H1 (cell line): ENCODE measurements around the gene PRKN.

Source experiments
- ASH2L ChIP-seq: fragments of 200-600, 300-600 bp; sonication (generic); IDR thresholded peaks from one replicate; pipeline ENCODE4 v1.7.1; 2017; ENCODE audit warnings: low read length
- ATF3 ChIP-seq: IDR thresholded peaks from 2 replicates; pipeline ENCODE4 v1.6.1; 2011; ENCODE audit warnings: low read depth, mild to moderate bottlenecking, low read length; ENCODE audit not compliant: insufficient read depth
- CHD2 ChIP-seq: IDR thresholded peaks from 2 replicates; pipeline ENCODE4 v1.6.1; 2012; ENCODE audit warnings: low read length, improper control_type of control experiment
- GABPA ChIP-seq: IDR thresholded peaks from 2 replicates; pipeline ENCODE4 v1.6.1; 2011; ENCODE audit warnings: mild to moderate bottlenecking, low read length, moderate library complexity, borderline replicate concordance; ENCODE audit not compliant: insufficient read depth
- GTF2F1 ChIP-seq: IDR thresholded peaks from 2 replicates; pipeline ENCODE4 v1.6.1; 2012; ENCODE audit warnings: low read depth, low read length, improper control_type of control experiment, borderline replicate concordance
- NRF1 ChIP-seq: IDR thresholded peaks from 2 replicates; pipeline ENCODE4 v1.6.1; 2011; ENCODE audit warnings: mild to moderate bottlenecking, low read depth, low read length, improper control_type of control experiment
- POLR2A ChIP-seq, 2 experiments: IDR thresholded peaks; 1 replicate in 1 of 2; 2 replicates in 1 of 2; pipeline ENCODE4 v1.6.1; 2011; ENCODE audit warnings: low read depth in 2 of 2, low read length in 2 of 2, mild to moderate bottlenecking in 2 of 2; ENCODE audit errors: control extremely low read depth in 1 of 2
- TCF12 ChIP-seq: IDR thresholded peaks from 2 replicates; pipeline ENCODE4 v1.6.1; 2011; ENCODE audit warnings: low read depth, mild to moderate bottlenecking, low read length
- TEAD4 ChIP-seq: IDR thresholded peaks from 2 replicates; pipeline ENCODE4 v1.6.1; 2012; ENCODE audit warnings: low read depth, low read length, inconsistent platforms, mixed read lengths
- TF ChIP-seq, protein P1 (sequence below), 3 experiments: IDR thresholded peaks; 1 replicate in 2 of 3; 2 replicates in 1 of 3; pipeline versions ENCODE4 v1.5.1 to v1.6.1; 2011; ENCODE audit warnings: low read length in 3 of 3, mild to moderate bottlenecking in 3 of 3, inconsistent platforms in 2 of 3, low read depth in 1 of 3, moderate library complexity in 1 of 3; ENCODE audit not compliant: insufficient read depth in 1 of 3; ENCODE audit errors: control extremely low read depth in 1 of 3
- TF ChIP-seq, protein P2 (sequence below): IDR thresholded peaks from 2 replicates; pipeline ENCODE4 v1.6.1; 2012; ENCODE audit warnings: inconsistent platforms

- TF ChIP-seq, protein P1, sequence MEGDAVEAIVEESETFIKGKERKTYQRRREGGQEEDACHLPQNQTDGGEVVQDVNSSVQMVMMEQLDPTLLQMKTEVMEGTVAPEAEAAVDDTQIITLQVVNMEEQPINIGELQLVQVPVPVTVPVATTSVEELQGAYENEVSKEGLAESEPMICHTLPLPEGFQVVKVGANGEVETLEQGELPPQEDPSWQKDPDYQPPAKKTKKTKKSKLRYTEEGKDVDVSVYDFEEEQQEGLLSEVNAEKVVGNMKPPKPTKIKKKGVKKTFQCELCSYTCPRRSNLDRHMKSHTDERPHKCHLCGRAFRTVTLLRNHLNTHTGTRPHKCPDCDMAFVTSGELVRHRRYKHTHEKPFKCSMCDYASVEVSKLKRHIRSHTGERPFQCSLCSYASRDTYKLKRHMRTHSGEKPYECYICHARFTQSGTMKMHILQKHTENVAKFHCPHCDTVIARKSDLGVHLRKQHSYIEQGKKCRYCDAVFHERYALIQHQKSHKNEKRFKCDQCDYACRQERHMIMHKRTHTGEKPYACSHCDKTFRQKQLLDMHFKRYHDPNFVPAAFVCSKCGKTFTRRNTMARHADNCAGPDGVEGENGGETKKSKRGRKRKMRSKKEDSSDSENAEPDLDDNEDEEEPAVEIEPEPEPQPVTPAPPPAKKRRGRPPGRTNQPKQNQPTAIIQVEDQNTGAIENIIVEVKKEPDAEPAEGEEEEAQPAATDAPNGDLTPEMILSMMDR (IDR thresholded peaks at IDR 0.05; ENCODE audit: control extremely low read depth in 1 of 3, insufficient read depth in 1 of 3, low read depth in 1 of 3, low read length in 3 of 3): no peak
- TF ChIP-seq ATF3 (no peak), NRF1 (no peak), POLR2A (IDR thresholded peaks at IDR 0.05; ENCODE audit: control extremely low read depth in 1 of 2, low read depth in 2 of 2, low read length in 2 of 2) (no peak), CHD2 (no peak), ASH2L (no peak), TCF12 (no peak), TEAD4 (no peak), GABPA (no peak), GTF2F1 (no peak)
- TF ChIP-seq, protein P2, sequence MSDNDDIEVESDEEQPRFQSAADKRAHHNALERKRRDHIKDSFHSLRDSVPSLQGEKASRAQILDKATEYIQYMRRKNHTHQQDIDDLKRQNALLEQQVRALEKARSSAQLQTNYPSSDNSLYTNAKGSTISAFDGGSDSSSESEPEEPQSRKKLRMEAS: no peak
Observed at GRCh38 chr6:161446949-161447348, 1280.6 kb downstream of the PRKN start.
